ENCODE results near the gene DDX24. TPM values are rescaled to one million over a fixed set of nuclear protein-coding genes. Genes with fewer than 3 reads are reported as not detected.

Gene DDX24
- total RNA-seq, 1 experiment from 2014 or later: 135 TPM

DNA sequence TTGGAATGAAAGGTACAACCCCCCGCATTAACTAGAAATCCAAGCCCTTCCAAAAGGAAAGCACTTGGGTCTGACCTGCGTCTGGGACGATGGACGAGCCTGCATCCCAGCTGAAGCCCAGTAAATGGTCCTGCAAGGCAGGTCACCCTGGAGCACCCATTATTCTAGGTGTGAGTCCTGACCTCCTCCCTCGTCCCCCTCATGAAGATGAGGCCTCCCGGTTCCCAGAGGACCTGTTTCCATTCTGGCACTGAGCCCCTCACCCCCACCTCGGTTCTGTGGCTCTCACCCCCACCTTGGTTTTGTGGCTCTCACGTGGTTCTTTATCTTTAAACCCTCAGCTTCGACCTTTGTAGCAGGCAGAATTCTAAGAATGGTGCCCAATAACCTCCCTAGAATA is 36.9 kb upstream of the DDX24 start:
- peaks cover 21% of the 10 kb centered on the region for H3K4me1 Mint-ChIP-seq (ENCODE audit: insufficient read depth, unreplicated experiment)
- no peaks in the 10 kb centered on the region for H3K27me3 Mint-ChIP-seq (ENCODE audit: insufficient read depth, unreplicated experiment)
- peaks cover 6% of the 10 kb centered on the region for H3K36me3 Mint-ChIP-seq (ENCODE audit: insufficient read depth, unreplicated experiment)
- DNase-seq (ENCODE audit: unreplicated experiment): no peak
- peaks cover 8% of the 10 kb centered on the region for H3K9me3 Mint-ChIP-seq (ENCODE audit: unreplicated experiment)
- no TSS peak for BruUV-seq (replicated peaks)
- no peak overlapping the region for H3K27ac Mint-ChIP-seq (ENCODE audit: low read depth, unreplicated experiment)
- CTCF ChIA-PET: interaction anchor here (1.4 to 2.1 kb wide), 2 partner anchors 14 to 19 kb away, joined by 6 to 8 read pairs; no protein-coding TSS in a partner anchor
- intact Hi-C loops (cut with micrococcal nuclease): no loop called here
- POLR2A ChIA-PET: interaction anchor here (1.0 kb wide), 1 partner anchor 28 kb away, joined by 3 read pairs; no protein-coding TSS in a partner anchor
- TF ChIP-seq, protein P1, sequence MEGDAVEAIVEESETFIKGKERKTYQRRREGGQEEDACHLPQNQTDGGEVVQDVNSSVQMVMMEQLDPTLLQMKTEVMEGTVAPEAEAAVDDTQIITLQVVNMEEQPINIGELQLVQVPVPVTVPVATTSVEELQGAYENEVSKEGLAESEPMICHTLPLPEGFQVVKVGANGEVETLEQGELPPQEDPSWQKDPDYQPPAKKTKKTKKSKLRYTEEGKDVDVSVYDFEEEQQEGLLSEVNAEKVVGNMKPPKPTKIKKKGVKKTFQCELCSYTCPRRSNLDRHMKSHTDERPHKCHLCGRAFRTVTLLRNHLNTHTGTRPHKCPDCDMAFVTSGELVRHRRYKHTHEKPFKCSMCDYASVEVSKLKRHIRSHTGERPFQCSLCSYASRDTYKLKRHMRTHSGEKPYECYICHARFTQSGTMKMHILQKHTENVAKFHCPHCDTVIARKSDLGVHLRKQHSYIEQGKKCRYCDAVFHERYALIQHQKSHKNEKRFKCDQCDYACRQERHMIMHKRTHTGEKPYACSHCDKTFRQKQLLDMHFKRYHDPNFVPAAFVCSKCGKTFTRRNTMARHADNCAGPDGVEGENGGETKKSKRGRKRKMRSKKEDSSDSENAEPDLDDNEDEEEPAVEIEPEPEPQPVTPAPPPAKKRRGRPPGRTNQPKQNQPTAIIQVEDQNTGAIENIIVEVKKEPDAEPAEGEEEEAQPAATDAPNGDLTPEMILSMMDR (IDR thresholded peaks at IDR 0.05; ENCODE audit: unreplicated experiment): no peak
- no peak overlapping the region for H3K4me3 Mint-ChIP-seq (ENCODE audit: unreplicated experiment)

DNA sequence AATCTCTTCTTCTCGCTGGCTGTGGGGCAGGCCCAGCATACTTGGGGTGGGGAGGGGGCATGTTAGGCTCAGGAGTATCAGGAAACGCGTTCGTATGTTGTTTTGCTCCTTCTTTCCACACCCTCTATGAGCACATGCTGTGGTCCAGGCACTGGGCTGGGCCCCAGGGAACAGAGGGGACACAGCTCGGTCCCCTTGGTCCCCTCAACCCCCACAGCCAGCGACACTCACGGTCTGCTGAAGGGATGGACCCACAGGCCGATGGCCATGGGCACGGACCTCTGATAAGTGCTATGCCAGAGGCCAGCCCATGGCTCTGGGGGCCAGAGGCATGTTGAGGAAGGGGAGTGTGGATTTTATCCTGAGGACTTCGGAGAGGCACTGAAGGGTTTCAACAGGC is 35.7 kb upstream of the DDX24 start:
- TF ChIP-seq, protein P1 (IDR thresholded peaks at IDR 0.05; ENCODE audit: unreplicated experiment): no peak
- ChIA-PET CTCF (interaction anchor here (0.7 to 2.1 kb wide), 2 partner anchors 8 to 15 kb away, joined by 3 to 8 read pairs; no protein-coding TSS in a partner anchor), POLR2A (no interaction called here)
- H3K9me3 Mint-ChIP-seq (ENCODE audit: unreplicated experiment): peaks cover 8% of the 10 kb centered on the region
- H3K27ac Mint-ChIP-seq (ENCODE audit: low read depth, unreplicated experiment): no peak overlapping the region
- intact Hi-C loops (cut with micrococcal nuclease): no loop called here
- H3K4me1 Mint-ChIP-seq (ENCODE audit: insufficient read depth, unreplicated experiment): peaks cover 27% of the 10 kb centered on the region
- H3K4me3 Mint-ChIP-seq (ENCODE audit: unreplicated experiment): no peak overlapping the region
- no peak for DNase-seq (ENCODE audit: unreplicated experiment)
- no peaks in the 10 kb centered on the region for H3K27me3 Mint-ChIP-seq (ENCODE audit: insufficient read depth, unreplicated experiment)
- no TSS peak for BruUV-seq (replicated peaks)
- H3K36me3 Mint-ChIP-seq (ENCODE audit: insufficient read depth, unreplicated experiment): peaks cover 6% of the 10 kb centered on the region

DNA sequence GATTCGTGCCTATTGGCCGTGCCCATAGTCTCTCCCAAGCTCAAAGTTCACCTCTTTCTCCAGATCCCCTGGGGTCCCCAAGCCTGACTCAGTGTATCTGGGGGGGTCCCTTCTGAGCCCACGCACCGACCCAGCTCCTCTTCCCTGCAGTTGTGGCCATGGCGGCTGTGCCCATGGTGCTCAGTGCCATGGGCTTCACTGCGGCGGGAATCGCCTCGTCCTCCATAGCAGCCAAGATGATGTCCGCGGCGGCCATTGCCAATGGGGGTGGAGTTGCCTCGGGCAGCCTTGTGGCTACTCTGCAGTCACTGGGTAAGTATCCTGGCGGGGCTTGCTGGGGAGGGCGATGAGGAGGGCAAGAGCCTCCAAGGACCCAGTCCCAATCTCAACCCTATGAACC is 34.6 kb upstream of the DDX24 start:
- ChIA-PET POLR2A (interaction anchor here (1.2 kb wide), 1 partner anchor 14 kb away, joined by 3 read pairs; the partner anchor contains the start of gene IFI27L2), CTCF (interaction anchor here (0.6 to 1.4 kb wide), 4 partner anchors 9 to 169 kb away, joined by 3 to 6 read pairs (median 3); partner anchors contain the start of gene IFI27L2)
- no TSS peak for BruUV-seq (replicated peaks)
- H3K4me1 Mint-ChIP-seq (ENCODE audit: insufficient read depth, unreplicated experiment): peaks cover 24% of the 10 kb centered on the region
- peaks cover 1% of the 10 kb centered on the region for H3K36me3 Mint-ChIP-seq (ENCODE audit: insufficient read depth, unreplicated experiment)
- no peak overlapping the region for H3K4me3 Mint-ChIP-seq (ENCODE audit: unreplicated experiment)
- intact Hi-C loops (cut with micrococcal nuclease): no loop called here
- DNase-seq (ENCODE audit: unreplicated experiment): no peak
- TF ChIP-seq, protein P1 (IDR thresholded peaks at IDR 0.05; ENCODE audit: unreplicated experiment): no peak
- H3K9me3 Mint-ChIP-seq (ENCODE audit: unreplicated experiment): peaks cover 3% of the 10 kb centered on the region
- H3K27me3 Mint-ChIP-seq (ENCODE audit: insufficient read depth, unreplicated experiment): no peaks in the 10 kb centered on the region
- H3K27ac Mint-ChIP-seq (ENCODE audit: low read depth, unreplicated experiment): no peak overlapping the region

DNA sequence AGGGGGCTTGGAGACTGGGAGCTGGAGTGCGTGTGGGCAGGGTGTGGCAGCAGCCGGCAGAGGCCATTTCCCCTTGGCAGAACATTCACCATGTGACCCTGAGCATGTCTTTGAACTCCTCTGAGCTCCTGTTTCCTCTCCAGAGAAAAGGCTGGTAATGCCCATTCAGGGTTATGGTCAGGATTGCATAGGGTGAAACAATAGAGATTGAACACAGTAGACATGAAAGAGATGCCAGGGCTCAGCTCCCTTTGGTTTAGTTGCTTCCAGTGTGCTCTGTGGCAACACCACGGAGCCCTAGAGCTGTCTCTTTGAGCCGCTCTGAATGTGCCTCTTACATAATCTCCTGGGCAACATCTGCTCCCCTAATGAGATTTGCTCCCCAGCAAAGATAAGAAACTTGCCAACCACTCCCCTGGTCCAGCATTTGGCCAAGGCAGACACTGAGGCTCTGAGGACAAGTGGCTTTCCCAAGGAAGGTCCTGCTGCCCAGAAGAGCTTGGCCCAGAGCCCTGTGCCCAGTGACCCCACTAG is 34.1 kb upstream of the DDX24 start:
- no peak overlapping the region for H3K27ac Mint-ChIP-seq (ENCODE audit: low read depth, unreplicated experiment)
- H3K27me3 Mint-ChIP-seq (ENCODE audit: insufficient read depth, unreplicated experiment): no peaks in the 10 kb centered on the region
- intact Hi-C loops (cut with micrococcal nuclease): no loop called here
- POLR2A ChIA-PET: interaction anchor here (1.2 kb wide), 1 partner anchor 14 kb away, joined by 3 read pairs; the partner anchor contains the start of gene IFI27L2
- TF ChIP-seq, protein P1 (IDR thresholded peaks at IDR 0.05; ENCODE audit: unreplicated experiment): no peak
- CTCF ChIA-PET: interaction anchor here (0.6 to 1.4 kb wide), 3 partner anchors 14 to 169 kb away, joined by 3 to 6 read pairs (median 3); partner anchors contain the start of gene IFI27L2
- BruUV-seq (replicated peaks): no TSS peak
- no peaks in the 10 kb centered on the region for H3K36me3 Mint-ChIP-seq (ENCODE audit: insufficient read depth, unreplicated experiment)
- no peak overlapping the region for H3K4me3 Mint-ChIP-seq (ENCODE audit: unreplicated experiment)
- no peaks in the 10 kb centered on the region for H3K9me3 Mint-ChIP-seq (ENCODE audit: unreplicated experiment)
- H3K4me1 Mint-ChIP-seq (ENCODE audit: insufficient read depth, unreplicated experiment): peaks cover 29% of the 10 kb centered on the region
- DNase-seq (ENCODE audit: unreplicated experiment): peak; percentile 25
